ENCODE results near the gene POM121.

GRCh38 chr7:72925546-72926120, 738 bp downstream of the POM121 start:
- TF ChIP-seq CTCF (IDR thresholded peaks at IDR 0.05; ENCODE audit: poor library complexity) (no peak), EZH2 (IDR thresholded peaks at IDR 0.05; ENCODE audit: borderline replicate concordance) (no peak)
